ENCODE results near the gene TIMM10.

TIMM10 gene

GRCh38 chr11:57530596-57531507 is at the start of gene TIMM10:
TSS of gene TIMM10 (minus strand) at chr11:57530754. CDS start at chr11:57530189, 565 bp downstream.
- DNase-seq = peak; percentile 79

GRCh38 chr11:57574061-57574460 is 43.5 kb upstream of the TIMM10 start:
- no peak for DNase-seq

GRCh38 chr11:57571606-57572005 is 41.1 kb upstream of the TIMM10 start:
- no peak for DNase-seq

GRCh38 chr11:57568330-57568766 is 37.8 kb upstream of the TIMM10 start:
- peak; percentile 93 for DNase-seq

GRCh38 chr11:57567515-57568329 is 37.2 kb upstream of the TIMM10 start, which contains the start of gene UBE2L6:
TSS of gene UBE2L6 (minus strand) at chr11:57567672. CDS start at chr11:57567611, 61 bp downstream.
- DNase-seq = peak; percentile 70

- no peak for DNase-seq
These were observed 36.5 kb upstream of the TIMM10 start for GRCh38 chr11:57566905-57567514.

- DNase-seq = no peak
These were observed 35.7 kb upstream of the TIMM10 start for GRCh38 chr11:57566005-57566904.

- DNase-seq = no peak
These were observed 32.0 kb upstream of the TIMM10 start for GRCh38 chr11:57562596-57562995.

- DNase-seq = no peak
These were observed 29.6 kb upstream of the TIMM10 start for GRCh38 chr11:57560146-57560545.

GRCh38 chr11:57556041-57556440 is 25.5 kb upstream of the TIMM10 start:
- DNase-seq = no peak

- no peak for DNase-seq
These were observed 24.8 kb upstream of the TIMM10 start for GRCh38 chr11:57555393-57555792.

- no peak for DNase-seq
These were observed 21.9 kb upstream of the TIMM10 start for GRCh38 chr11:57552479-57552878.

GRCh38 chr11:57551941-57552340 is 21.4 kb upstream of the TIMM10 start:
- DNase-seq = no peak

GRCh38 chr11:57549983-57550382 is 19.4 kb upstream of the TIMM10 start:
- no peak for DNase-seq

GRCh38 chr11:57547854-57548377 is 17.4 kb upstream of the TIMM10 start:
- no peak for DNase-seq

GRCh38 chr11:57546869-57547475 is 16.4 kb upstream of the TIMM10 start:
- no peak for DNase-seq

GRCh38 chr11:57546451-57546850 is 15.9 kb upstream of the TIMM10 start:
- DNase-seq = no peak

- no peak for DNase-seq
These were observed 15.3 kb upstream of the TIMM10 start for GRCh38 chr11:57545883-57546282.

- no peak for DNase-seq
These were observed 14.0 kb upstream of the TIMM10 start for GRCh38 chr11:57544566-57544965.

GRCh38 chr11:57543593-57543992 is 13.0 kb upstream of the TIMM10 start:
- DNase-seq = no peak

GRCh38 chr11:57542582-57542981 is 12.0 kb upstream of the TIMM10 start:
- no peak for DNase-seq
